ENCODE data around the gene MYPOP.

GRCh38 chr19:45899919-45900589 lies 2.4 kb downstream of the MYPOP start:
- TF ChIP-seq CTCF (conservative IDR thresholded peaks at IDR 0.05; ENCODE audit: low read length), result no peak
- no peak for TF ChIP-seq EZH2phosphoT487 (IDR thresholded peaks at IDR 0.05; ENCODE audit: borderline replicate concordance, low read depth, low read length)
